ENCODE results near the gene CHCHD2. TPM values are rescaled to one million over a fixed set of nuclear protein-coding genes. Genes with fewer than 3 reads are reported as not detected.
"Not testable (repeated sequence)": the region's sequence is repeated elsewhere in the genome, so short reads cannot be mapped to it uniquely, and the experiment has no call there.

CHCHD2 gene, protein sequence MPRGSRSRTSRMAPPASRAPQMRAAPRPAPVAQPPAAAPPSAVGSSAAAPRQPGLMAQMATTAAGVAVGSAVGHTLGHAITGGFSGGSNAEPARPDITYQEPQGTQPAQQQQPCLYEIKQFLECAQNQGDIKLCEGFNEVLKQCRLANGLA
- 119 to 232 TPM (median 120 TPM) in 3 replicates for total RNA-seq
- long read RNA-seq, transcript CHCHD2-201 (4 exons, 901 nt), result major isoform, 88 of 99 reads
- long read RNA-seq, partial matches to known transcripts, result 10 of 99 reads
- long read RNA-seq, other reads (novel, unspliced or antisense), result 1 of 99 reads

- H3K4me3 Mint-ChIP-seq (ENCODE audit: unreplicated experiment), result peak within 1 kb of the TSS; percentile 86
- peaks cover 5% of the 10 kb centered on the region for H3K36me3 Mint-ChIP-seq (ENCODE audit: low read depth)
- peak; percentile 97 for DNase-seq (ENCODE audit: low spot score)
- H3K27ac Mint-ChIP-seq (ENCODE audit: unreplicated experiment), result peak within 1 kb of the TSS; percentile 94
- no peaks in the 10 kb centered on the region for H3K27me3 Mint-ChIP-seq (ENCODE audit: low read depth)
- peaks cover 13% of the 10 kb centered on the region for H3K4me1 Mint-ChIP-seq (ENCODE audit: low read depth)
- H3K9me3 Mint-ChIP-seq (ENCODE audit: low read depth), result peaks cover 2% of the 10 kb centered on the region
- TF ChIP-seq, protein P1, sequence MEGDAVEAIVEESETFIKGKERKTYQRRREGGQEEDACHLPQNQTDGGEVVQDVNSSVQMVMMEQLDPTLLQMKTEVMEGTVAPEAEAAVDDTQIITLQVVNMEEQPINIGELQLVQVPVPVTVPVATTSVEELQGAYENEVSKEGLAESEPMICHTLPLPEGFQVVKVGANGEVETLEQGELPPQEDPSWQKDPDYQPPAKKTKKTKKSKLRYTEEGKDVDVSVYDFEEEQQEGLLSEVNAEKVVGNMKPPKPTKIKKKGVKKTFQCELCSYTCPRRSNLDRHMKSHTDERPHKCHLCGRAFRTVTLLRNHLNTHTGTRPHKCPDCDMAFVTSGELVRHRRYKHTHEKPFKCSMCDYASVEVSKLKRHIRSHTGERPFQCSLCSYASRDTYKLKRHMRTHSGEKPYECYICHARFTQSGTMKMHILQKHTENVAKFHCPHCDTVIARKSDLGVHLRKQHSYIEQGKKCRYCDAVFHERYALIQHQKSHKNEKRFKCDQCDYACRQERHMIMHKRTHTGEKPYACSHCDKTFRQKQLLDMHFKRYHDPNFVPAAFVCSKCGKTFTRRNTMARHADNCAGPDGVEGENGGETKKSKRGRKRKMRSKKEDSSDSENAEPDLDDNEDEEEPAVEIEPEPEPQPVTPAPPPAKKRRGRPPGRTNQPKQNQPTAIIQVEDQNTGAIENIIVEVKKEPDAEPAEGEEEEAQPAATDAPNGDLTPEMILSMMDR (IDR thresholded peaks at IDR 0.05), result no peak
Observed at GRCh38 chr7:56106108-56107073, at the start of gene CHCHD2. Gene CHCHD2, minus strand, starts transcription at chr7:56106476. Its CDS starts 63 bp downstream, at chr7:56106413.

DNA sequence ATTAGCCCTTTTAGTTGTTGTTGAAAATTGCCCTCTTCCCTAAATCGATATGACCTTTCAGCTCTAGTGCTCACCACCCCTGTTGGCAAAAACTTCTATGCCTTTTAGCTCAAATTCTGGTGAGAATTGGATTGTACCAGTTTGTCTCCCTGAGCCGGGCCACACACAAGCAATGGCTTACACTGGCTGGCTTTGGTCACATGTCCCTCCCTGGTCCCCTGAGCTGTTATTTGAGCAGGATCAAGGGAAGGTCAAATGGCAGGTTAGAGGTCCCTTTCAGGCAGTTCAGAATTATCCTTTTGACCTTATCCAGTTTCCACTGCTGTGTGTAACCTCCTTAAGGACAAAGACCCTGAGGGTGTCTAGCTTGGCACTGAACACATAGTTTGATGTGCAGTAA is 24.8 kb upstream of the CHCHD2 start:
- H3K36me3 Mint-ChIP-seq (ENCODE audit: low read depth); H3K27me3 Mint-ChIP-seq (ENCODE audit: low read depth); H3K4me1 Mint-ChIP-seq (ENCODE audit: low read depth); H3K9me3 Mint-ChIP-seq (ENCODE audit: low read depth); H3K4me3 Mint-ChIP-seq (ENCODE audit: unreplicated experiment); H3K27ac Mint-ChIP-seq (ENCODE audit: unreplicated experiment); DNase-seq (ENCODE audit: low spot score): not testable (repeated sequence)

GRCh38 chr7:56127241-56127975 is 21.1 kb upstream of the CHCHD2 start:
- H3K27me3 Mint-ChIP-seq (ENCODE audit: low read depth), result peaks cover 2% of the 10 kb centered on the region
- no peak for DNase-seq (ENCODE audit: low spot score)
- H3K36me3 Mint-ChIP-seq (ENCODE audit: low read depth), result no peaks in the 10 kb centered on the region
- H3K9me3 Mint-ChIP-seq (ENCODE audit: low read depth), result no peaks in the 10 kb centered on the region
- no peak overlapping the region for H3K4me3 Mint-ChIP-seq (ENCODE audit: unreplicated experiment)
- H3K27ac Mint-ChIP-seq (ENCODE audit: unreplicated experiment), result no peak overlapping the region
- TF ChIP-seq, protein P1 (IDR thresholded peaks at IDR 0.05), result no peak
- no peaks in the 10 kb centered on the region for H3K4me1 Mint-ChIP-seq (ENCODE audit: low read depth)

GRCh38 chr7:56125831-56126230 is 19.6 kb upstream of the CHCHD2 start:
- TF ChIP-seq, protein P1 (IDR thresholded peaks at IDR 0.05), result no peak
- DNase-seq (ENCODE audit: low spot score), result no peak
- H3K4me3 Mint-ChIP-seq (ENCODE audit: unreplicated experiment), result no peak overlapping the region
- no peaks in the 10 kb centered on the region for H3K4me1 Mint-ChIP-seq (ENCODE audit: low read depth)
- no peak overlapping the region for H3K27ac Mint-ChIP-seq (ENCODE audit: unreplicated experiment)
- H3K9me3 Mint-ChIP-seq (ENCODE audit: low read depth), result no peaks in the 10 kb centered on the region
- H3K27me3 Mint-ChIP-seq (ENCODE audit: low read depth), result peaks cover 2% of the 10 kb centered on the region
- no peaks in the 10 kb centered on the region for H3K36me3 Mint-ChIP-seq (ENCODE audit: low read depth)

- Mint-ChIP-seq H3K9me3 (ENCODE audit: low read depth) (no peaks in the 10 kb centered on the region), H3K27me3 (ENCODE audit: low read depth) (peaks cover 2% of the 10 kb centered on the region), H3K4me3 (ENCODE audit: unreplicated experiment) (no peak overlapping the region), H3K36me3 (ENCODE audit: low read depth) (no peaks in the 10 kb centered on the region), H3K27ac (ENCODE audit: unreplicated experiment) (no peak overlapping the region), H3K4me1 (ENCODE audit: low read depth) (no peaks in the 10 kb centered on the region)
- TF ChIP-seq, protein P1 (IDR thresholded peaks at IDR 0.05), result no peak
- DNase-seq (ENCODE audit: low spot score), result no peak
Observed at GRCh38 chr7:56124981-56125380, 18.7 kb upstream of the CHCHD2 start.

All from chondrocyte (in vitro differentiated cells).